GM06990 (cell line): Measurements from ENCODE around the gene TECRL.

Experiments
- DNase-seq: peaks from one replicate; pipeline ENCODE4 v3.0.0-alpha.2; 2011; ENCODE audit not compliant: insufficient read length; ENCODE audit errors: extremely low read depth
- H3K27me3 ChIP-seq: replicated peaks from 2 replicates; pipeline ENCODE4 v1.6.0; 2011; ENCODE audit warnings: low read length; ENCODE audit not compliant: control insufficient read depth, insufficient read depth
- H3K36me3 ChIP-seq: 2 replicates; pipeline ENCODE4 v1.5.1; 2011; ENCODE audit warnings: low read length; ENCODE audit not compliant: control insufficient read depth, insufficient read depth
- H3K4me3 ChIP-seq: replicated peaks from 2 replicates; pipeline ENCODE4 v1.5.1; 2011; ENCODE audit warnings: low read depth, mild to moderate bottlenecking, control low read depth, low read length
- CTCF ChIP-seq: IDR thresholded peaks from 2 replicates; pipeline ENCODE4 v1.5.1; 2011; ENCODE audit warnings: low read length, control low read depth, mild to moderate bottlenecking, inconsistent platforms; ENCODE audit not compliant: insufficient read depth, poor library complexity, severe bottlenecking

TECRL gene

DNA sequence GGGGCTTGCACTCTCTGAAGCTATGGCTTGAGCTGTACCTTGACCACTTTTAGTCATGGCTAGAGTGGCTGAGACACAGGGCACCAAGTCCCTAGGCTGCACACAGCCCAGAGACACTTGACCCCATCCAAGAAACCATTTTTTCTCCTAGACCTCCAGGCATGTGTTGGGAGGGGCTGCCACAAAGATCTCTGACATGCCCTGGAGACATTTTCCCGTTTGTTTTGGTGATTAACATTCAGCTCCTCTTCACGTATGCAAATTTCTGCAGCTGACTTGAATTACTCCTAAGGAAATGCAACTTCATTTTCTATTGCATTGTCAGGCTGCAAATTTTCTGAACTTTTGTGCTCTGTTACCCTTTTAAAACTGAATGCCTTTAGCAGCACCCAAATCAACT, 142.6 kb downstream of the TECRL start:
- Histone ChIP-seq H3K27me3 (no peaks in the 10 kb centered on the region), H3K36me3 (no peaks in the 10 kb centered on the region), H3K4me3 (no peak overlapping the region)
- no peak for TF ChIP-seq CTCF
- DNase-seq = no peak

- DNase-seq = no peak
- H3K4me3 ChIP-seq = no peak overlapping the region
- H3K27me3 ChIP-seq = no peaks in the 10 kb centered on the region
- TF ChIP-seq CTCF = no peak
- H3K36me3 ChIP-seq = no peaks in the 10 kb centered on the region
Observed at GRCh38 chr4:64266263-64266662, 143.0 kb downstream of the TECRL start.

- no peak for TF ChIP-seq CTCF
- Histone ChIP-seq H3K27me3 (no peaks in the 10 kb centered on the region), H3K4me3 (no peak overlapping the region), H3K36me3 (no peaks in the 10 kb centered on the region)
- DNase-seq = no peak
Observed at GRCh38 chr4:64251781-64252180, 157.5 kb downstream of the TECRL start.

GRCh38 chr4:64250488-64250887, 158.8 kb downstream of the TECRL start:
- H3K27me3 ChIP-seq = no peaks in the 10 kb centered on the region
- TF ChIP-seq CTCF = no peak
- H3K4me3 ChIP-seq = no peak overlapping the region
- no peak for DNase-seq
- H3K36me3 ChIP-seq = no peaks in the 10 kb centered on the region

- no peak for TF ChIP-seq CTCF
- H3K36me3 ChIP-seq = no peaks in the 10 kb centered on the region
- no peak for DNase-seq
- H3K27me3 ChIP-seq = no peaks in the 10 kb centered on the region
- H3K4me3 ChIP-seq = no peak overlapping the region
Observed at GRCh38 chr4:64250061-64250460, 159.2 kb downstream of the TECRL start.

DNA sequence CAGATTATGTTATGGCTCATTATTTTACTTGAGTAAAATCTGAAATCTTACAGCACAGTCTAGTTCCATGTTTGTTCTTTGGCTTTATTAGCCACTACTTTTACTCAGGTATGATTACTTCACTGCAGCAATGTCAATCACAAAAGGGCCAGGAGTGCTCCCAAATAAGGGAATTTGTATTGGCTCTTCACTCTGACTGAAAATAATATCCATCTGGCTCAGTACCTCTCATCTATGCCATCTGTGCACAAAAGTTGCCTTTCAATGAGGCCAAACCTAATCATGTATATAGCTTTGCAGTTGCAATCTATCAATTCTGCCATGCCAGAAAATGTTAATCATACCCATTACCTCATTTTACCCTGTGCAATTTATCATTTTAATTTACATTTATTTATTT, 161.1 kb downstream of the TECRL start:
- Histone ChIP-seq H3K36me3 (no peaks in the 10 kb centered on the region), H3K27me3 (no peaks in the 10 kb centered on the region), H3K4me3 (no peak overlapping the region)
- no peak for TF ChIP-seq CTCF
- no peak for DNase-seq
